ENCODE data around the gene SH3D19.

SH3D19 gene

GRCh38 chr4:151105454-151106032 is 219.9 kb downstream of the SH3D19 start:
- no peaks in the 10 kb centered on the region for H3K27me3 Mint-ChIP-seq (ENCODE audit: low read depth)
- H3K4me1 Mint-ChIP-seq, result peaks cover 17% of the 10 kb centered on the region
- no peak overlapping the region for H3K4me3 Mint-ChIP-seq
- H3K27ac Mint-ChIP-seq, result no peak overlapping the region
- peaks cover 67% of the 10 kb centered on the region for H3K36me3 Mint-ChIP-seq (ENCODE audit: low read depth)
- H3K9me3 Mint-ChIP-seq, result no peaks in the 10 kb centered on the region
- no peak for TF ChIP-seq CTCF (IDR thresholded peaks at IDR 0.05; ENCODE audit: unreplicated experiment in 3 of 3)

GRCh38 chr4:151104621-151105020 is 220.8 kb downstream of the SH3D19 start:
- H3K4me3 Mint-ChIP-seq, result peak overlapping the region in 1 of 3 experiments; percentile 41
- no peak overlapping the region for H3K27ac Mint-ChIP-seq
- no peaks in the 10 kb centered on the region for H3K9me3 Mint-ChIP-seq
- peaks cover 74% of the 10 kb centered on the region for H3K36me3 Mint-ChIP-seq (ENCODE audit: low read depth)
- no peaks in the 10 kb centered on the region for H3K27me3 Mint-ChIP-seq (ENCODE audit: low read depth)
- TF ChIP-seq CTCF (IDR thresholded peaks at IDR 0.05; ENCODE audit: unreplicated experiment in 3 of 3), result no peak
- H3K4me1 Mint-ChIP-seq, result peaks cover 25% of the 10 kb centered on the region

- H3K9me3 Mint-ChIP-seq, result no peaks in the 10 kb centered on the region
- TF ChIP-seq CTCF (IDR thresholded peaks at IDR 0.05; ENCODE audit: unreplicated experiment in 3 of 3), result no peak
These were observed 221.6 kb downstream of the SH3D19 start for GRCh38 chr4:151103758-151104157.

GRCh38 chr4:151100531-151100930 is 224.9 kb downstream of the SH3D19 start:
- H3K4me1 Mint-ChIP-seq, result peaks cover 31% of the 10 kb centered on the region
- peak overlapping the region; percentile 99 for H3K27ac Mint-ChIP-seq
- TF ChIP-seq CTCF (IDR thresholded peaks at IDR 0.05; ENCODE audit: unreplicated experiment in 3 of 3), result no peak
- H3K9me3 Mint-ChIP-seq, result no peaks in the 10 kb centered on the region
- H3K27me3 Mint-ChIP-seq (ENCODE audit: low read depth), result no peaks in the 10 kb centered on the region
- peak overlapping the region; percentile 97 to 99 (median 98) for H3K4me3 Mint-ChIP-seq
- peaks cover 46% of the 10 kb centered on the region for H3K36me3 Mint-ChIP-seq (ENCODE audit: low read depth)

More at GRCh38 chr4:151103758-151104157, 221.6 kb downstream of the SH3D19 start:
- no peak overlapping the region for H3K4me3 Mint-ChIP-seq
- H3K4me1 Mint-ChIP-seq, result peaks cover 31% of the 10 kb centered on the region
- H3K27me3 Mint-ChIP-seq (ENCODE audit: low read depth), result no peaks in the 10 kb centered on the region
- no peak overlapping the region for H3K27ac Mint-ChIP-seq
- peaks cover 74% of the 10 kb centered on the region for H3K36me3 Mint-ChIP-seq (ENCODE audit: low read depth)

- Mint-ChIP-seq H3K4me3 (peak overlapping the region; percentile 97 to 99 (median 98)), H3K4me1 (peaks cover 31% of the 10 kb centered on the region), H3K27ac (peak overlapping the region; percentile 99), H3K9me3 (no peaks in the 10 kb centered on the region), H3K27me3 (ENCODE audit: low read depth) (no peaks in the 10 kb centered on the region), H3K36me3 (ENCODE audit: low read depth) (peaks cover 45% of the 10 kb centered on the region)
- no peak for TF ChIP-seq CTCF (IDR thresholded peaks at IDR 0.05; ENCODE audit: unreplicated experiment in 3 of 3)
These were observed 225.4 kb downstream of the SH3D19 start for GRCh38 chr4:151099976-151100417.

Measured in nephron (organoid).